Mucosa of rectum (tissue), 2 donors: ENCODE measurements around the gene SNX4.

ENCODE experiments used
- H3K27ac ChIP-seq, 2 donors: one replicate each; pipeline ENCODE4 v1.7.0; 2013; ENCODE audit warnings: inconsistent platforms in 2 of 2, low read depth in 2 of 2, low read length in 2 of 2
- H3K27me3 ChIP-seq, 2 donors: one replicate each; pipeline ENCODE4 v1.7.0; 2013; ENCODE audit warnings: low read length in 2 of 2; ENCODE audit not compliant: control insufficient read depth in 2 of 2, insufficient read depth in 2 of 2
- H3K36me3 ChIP-seq, 2 donors: one replicate each; pipeline ENCODE4 v1.7.0; 2013; ENCODE audit warnings: low read length in 2 of 2; ENCODE audit not compliant: control insufficient read depth in 2 of 2, insufficient read depth in 2 of 2
- H3K4me1 ChIP-seq, 2 donors: one replicate each; pipeline ENCODE4 v1.7.0; 2013; ENCODE audit warnings: low read length in 2 of 2, mild to moderate bottlenecking in 1 of 2; ENCODE audit not compliant: control insufficient read depth in 2 of 2, insufficient read depth in 2 of 2
- H3K4me3 ChIP-seq, 2 donors: one replicate each; pipeline ENCODE4 v1.7.0; 2013; ENCODE audit warnings: low read length in 2 of 2
- H3K9ac ChIP-seq, 2 donors: one replicate each; pipeline ENCODE4 v1.7.0; 2013; ENCODE audit warnings: low read length in 2 of 2, low read depth in 1 of 2, mild to moderate bottlenecking in 1 of 2
- H3K9me3 ChIP-seq, 2 donors: one replicate each; pipeline ENCODE4 v1.7.0; 2013; ENCODE audit warnings: low read length in 2 of 2; ENCODE audit not compliant: control insufficient read depth in 2 of 2
- donor health status: healthy.
- donor health status: Normal muscosa, but diverticular disease.

SNX4 gene

DNA sequence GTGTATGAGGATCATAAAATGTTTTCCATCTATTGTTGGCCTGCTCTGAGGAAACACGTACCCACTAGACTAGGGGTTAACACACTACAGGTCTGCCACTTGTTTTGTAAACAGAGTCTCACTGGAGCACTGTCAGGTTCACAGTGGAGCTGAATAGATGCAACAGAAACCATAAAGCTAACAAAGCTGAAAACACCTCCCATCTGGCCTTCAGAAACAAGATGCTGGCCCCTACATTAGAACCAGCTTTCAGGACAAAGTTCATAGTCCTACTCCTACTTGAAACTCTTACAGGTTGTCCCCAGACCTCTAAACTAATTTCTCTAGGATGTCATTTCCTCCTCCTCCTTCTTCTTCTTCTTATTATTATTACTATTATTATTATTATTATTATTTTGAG, 42.3 kb downstream of the SNX4 start:
- Histone ChIP-seq H3K27me3 (no peaks in the 10 kb centered on the region), H3K27ac (no peak overlapping the region), H3K9ac (no peak overlapping the region), H3K36me3 (peaks cover 17 to 23% of the 10 kb centered on the region in 2 donors), H3K9me3 (no peaks in the 10 kb centered on the region), H3K4me1 (no peaks in the 10 kb centered on the region), H3K4me3 (no peak overlapping the region)

DNA sequence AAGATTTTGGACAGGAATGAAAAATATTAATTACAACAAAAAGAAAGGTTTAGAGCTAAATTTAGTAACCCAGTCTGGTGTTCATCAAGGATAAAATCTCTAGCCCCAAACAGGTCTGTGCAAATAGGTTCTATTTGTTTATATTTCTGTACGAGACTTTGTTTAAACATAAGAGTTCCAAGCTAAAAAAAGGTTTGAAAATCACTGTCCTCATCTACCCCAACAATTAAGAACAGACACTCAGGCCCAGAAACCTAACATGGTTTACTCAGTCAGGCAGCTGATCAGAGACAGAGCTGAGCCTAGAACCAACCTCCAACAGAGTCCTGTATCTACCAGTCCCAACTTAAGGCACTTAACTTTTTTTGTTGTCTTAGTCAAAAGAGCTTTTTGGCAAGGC, 49.3 kb downstream of the SNX4 start:
- Histone ChIP-seq H3K4me1 (no peaks in the 10 kb centered on the region), H3K27me3 (no peaks in the 10 kb centered on the region), H3K4me3 (no peak overlapping the region), H3K9me3 (no peaks in the 10 kb centered on the region), H3K9ac (no peak overlapping the region), H3K36me3 (peaks cover 17 to 39% of the 10 kb centered on the region in 2 donors), H3K27ac (no peak overlapping the region)

DNA sequence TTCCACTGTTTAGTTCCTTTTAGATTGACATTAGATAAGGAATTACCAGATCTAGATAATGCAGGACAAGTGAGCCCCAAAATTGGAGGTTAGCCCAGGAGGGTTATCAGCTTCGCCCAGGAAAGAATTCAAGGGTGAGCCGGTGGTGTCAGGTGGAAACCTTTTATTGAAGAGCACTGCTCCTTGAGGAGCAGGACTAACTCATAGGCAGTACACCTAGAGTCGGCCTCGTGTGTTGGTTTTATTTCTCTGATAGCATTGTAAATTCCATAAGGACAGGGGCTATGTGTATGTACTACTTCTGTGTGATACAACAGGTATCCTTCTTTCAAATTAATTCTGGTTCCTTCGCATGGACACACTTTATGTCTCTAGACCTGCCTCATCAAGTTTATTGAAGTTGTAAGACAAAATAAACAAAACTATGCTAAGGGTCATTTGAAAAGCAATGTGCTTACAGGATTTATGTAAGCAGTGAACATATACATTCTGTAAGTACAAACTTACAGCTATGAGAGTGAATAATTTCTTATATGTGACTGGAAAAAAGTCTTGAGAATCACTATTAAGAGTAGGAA, 57.2 kb downstream of the SNX4 start:
- no peaks in the 10 kb centered on the region for H3K27me3 ChIP-seq
- no peaks in the 10 kb centered on the region for H3K9me3 ChIP-seq
- H3K9ac ChIP-seq, result no peak overlapping the region
- H3K27ac ChIP-seq, result peak overlapping the region; percentile 4 to 40
- peaks cover 11 to 30% of the 10 kb centered on the region in 2 donors for H3K36me3 ChIP-seq
- H3K4me1 ChIP-seq, result peaks cover 3 to 10% of the 10 kb centered on the region in 2 donors
- no peak overlapping the region for H3K4me3 ChIP-seq

DNA sequence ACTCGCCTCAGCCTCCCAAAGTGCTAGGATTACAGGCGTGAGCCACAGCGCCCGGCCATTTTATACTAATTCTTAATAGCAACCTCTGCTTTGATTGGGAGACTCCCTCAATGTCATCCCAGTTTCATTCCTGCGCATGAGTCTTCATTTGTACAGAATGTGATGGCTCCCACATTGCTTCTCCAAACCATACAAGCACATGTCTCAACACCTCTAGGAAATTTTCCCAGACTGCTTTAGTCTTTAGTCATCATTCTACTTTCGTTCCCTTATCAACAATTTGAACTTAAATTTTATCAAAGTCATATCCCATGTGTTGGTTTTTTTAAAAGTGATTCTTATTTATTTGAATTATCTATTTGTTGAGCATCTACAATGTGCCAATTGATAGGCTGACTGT, 58.1 kb downstream of the SNX4 start:
- H3K9ac ChIP-seq, result no peak overlapping the region
- H3K4me1 ChIP-seq, result peaks cover 3 to 10% of the 10 kb centered on the region in 2 donors
- H3K27me3 ChIP-seq, result no peaks in the 10 kb centered on the region
- no peak overlapping the region for H3K27ac ChIP-seq
- no peaks in the 10 kb centered on the region for H3K9me3 ChIP-seq
- H3K36me3 ChIP-seq, result peaks cover 14 to 29% of the 10 kb centered on the region in 2 donors
- H3K4me3 ChIP-seq, result no peak overlapping the region

DNA sequence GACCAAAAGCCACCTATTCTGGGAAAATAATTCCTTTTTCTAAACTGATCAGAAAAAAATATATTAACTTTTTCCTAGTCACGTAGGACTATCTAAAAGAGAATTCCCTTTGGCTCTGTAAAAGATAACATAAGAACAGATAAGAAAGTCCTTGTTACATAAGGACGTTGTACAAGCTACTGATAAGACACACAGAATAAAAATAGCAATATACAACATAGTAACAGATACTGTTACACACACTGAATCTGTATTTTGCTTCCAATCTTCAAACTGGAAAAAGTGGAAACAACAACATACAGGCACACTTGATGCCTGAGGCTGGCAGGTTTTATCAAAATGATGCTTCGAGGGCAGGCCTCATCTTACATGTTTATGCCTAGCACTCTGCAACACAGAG, 59.8 kb downstream of the SNX4 start:
- H3K4me1 ChIP-seq, result peaks cover 3 to 10% of the 10 kb centered on the region in 2 donors
- H3K27me3 ChIP-seq, result no peaks in the 10 kb centered on the region
- H3K9ac ChIP-seq, result no peak overlapping the region
- no peak overlapping the region for H3K4me3 ChIP-seq
- H3K36me3 ChIP-seq, result peaks cover 17 to 38% of the 10 kb centered on the region in 2 donors
- no peaks in the 10 kb centered on the region for H3K9me3 ChIP-seq
- H3K27ac ChIP-seq, result no peak overlapping the region

DNA sequence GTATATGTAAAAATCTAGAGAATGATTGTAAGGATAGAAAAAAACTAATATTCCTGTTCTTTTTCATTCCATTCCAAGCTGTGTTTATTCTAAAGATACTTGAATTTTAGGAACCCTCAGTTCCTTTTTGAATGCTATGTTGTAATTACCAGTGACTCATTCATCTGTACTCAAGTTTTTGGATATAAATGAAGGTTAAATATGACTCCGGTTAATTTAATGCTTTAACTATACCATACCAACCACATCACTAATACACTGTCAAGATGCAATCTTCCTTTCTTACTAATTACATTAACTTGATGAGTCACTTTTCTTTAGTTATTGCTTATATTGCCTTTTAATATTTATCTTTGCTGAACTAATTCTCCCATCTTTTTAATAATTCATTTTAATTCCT, 76.1 kb downstream of the SNX4 start:
- H3K27ac ChIP-seq, result no peak overlapping the region
- H3K36me3 ChIP-seq, result peaks cover 11 to 23% of the 10 kb centered on the region in 2 donors
- H3K9me3 ChIP-seq, result no peaks in the 10 kb centered on the region
- no peaks in the 10 kb centered on the region for H3K4me1 ChIP-seq
- no peak overlapping the region for H3K4me3 ChIP-seq
- H3K27me3 ChIP-seq, result no peaks in the 10 kb centered on the region
- H3K9ac ChIP-seq, result no peak overlapping the region

DNA sequence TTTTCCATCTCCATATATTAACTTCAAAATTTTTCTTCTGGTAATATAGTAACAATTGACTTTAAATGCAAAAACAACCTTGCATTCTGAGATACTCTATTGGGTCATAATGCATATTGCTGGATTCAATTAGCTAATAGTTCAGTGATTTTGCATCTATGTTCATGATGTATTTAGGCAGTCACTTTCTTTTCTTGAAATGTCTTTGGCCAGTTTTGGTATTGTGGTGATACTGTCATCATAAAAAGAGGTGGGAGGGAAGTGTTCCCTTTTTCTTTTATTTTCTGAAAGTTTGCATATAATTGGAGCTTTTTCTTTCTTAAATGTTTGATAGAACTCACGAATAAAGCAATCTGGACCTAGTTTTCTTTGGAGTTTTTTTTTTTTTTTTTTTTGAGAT, 77.5 kb downstream of the SNX4 start:
- no peaks in the 10 kb centered on the region for H3K9me3 ChIP-seq
- peaks cover 0 to 4% of the 10 kb centered on the region in 2 donors for H3K4me1 ChIP-seq
- no peak overlapping the region for H3K9ac ChIP-seq
- H3K4me3 ChIP-seq, result no peak overlapping the region
- H3K27me3 ChIP-seq, result no peaks in the 10 kb centered on the region
- H3K27ac ChIP-seq, result no peak overlapping the region
- H3K36me3 ChIP-seq, result peaks cover 11 to 15% of the 10 kb centered on the region in 2 donors

DNA sequence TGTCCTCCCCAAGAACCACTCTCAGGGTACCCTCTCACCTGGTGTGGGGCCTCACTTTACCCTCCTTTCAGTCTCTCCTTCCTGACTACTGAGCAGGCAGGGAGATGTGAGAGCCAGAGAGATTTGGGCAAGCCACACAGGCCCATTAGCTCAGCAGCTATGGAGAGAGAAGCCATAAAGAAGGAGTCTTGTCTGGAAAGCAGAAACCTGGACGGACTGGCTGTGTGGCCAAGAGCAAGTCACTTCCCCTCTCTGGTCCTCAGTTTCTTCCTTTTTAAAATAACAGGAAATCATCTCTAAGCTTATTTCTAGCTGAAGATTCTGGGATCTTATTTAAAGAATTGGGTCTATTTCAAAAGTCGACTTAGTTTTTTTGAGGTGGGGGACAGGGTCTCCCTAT, 79.0 kb downstream of the SNX4 start:
- H3K9ac ChIP-seq, result no peak overlapping the region
- H3K27ac ChIP-seq, result no peak overlapping the region
- peaks cover 0 to 4% of the 10 kb centered on the region in 2 donors for H3K4me1 ChIP-seq
- H3K4me3 ChIP-seq, result no peak overlapping the region
- no peaks in the 10 kb centered on the region for H3K9me3 ChIP-seq
- no peaks in the 10 kb centered on the region for H3K27me3 ChIP-seq
- peaks cover 0 to 6% of the 10 kb centered on the region in 2 donors for H3K36me3 ChIP-seq

DNA sequence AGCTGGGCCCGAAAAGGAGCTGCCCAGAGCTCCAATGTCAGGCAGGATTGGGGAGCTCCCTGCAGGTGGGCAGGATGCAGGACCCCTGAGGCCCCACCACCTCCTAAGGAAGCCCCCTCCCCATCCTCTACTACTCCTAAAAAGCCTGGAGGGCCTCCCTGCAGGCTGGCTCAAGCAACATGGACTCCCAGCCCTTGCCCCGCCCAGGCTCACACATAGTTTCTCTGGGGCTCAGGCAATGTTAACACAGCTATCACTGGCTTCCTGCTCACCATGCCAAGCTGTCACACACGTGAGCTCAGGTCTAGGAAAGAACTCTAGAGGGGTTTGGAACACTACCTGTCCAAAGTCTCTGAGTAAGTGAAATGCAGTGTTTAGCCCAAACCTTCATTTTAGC, 79.4 kb downstream of the SNX4 start:
- H3K27ac ChIP-seq, result no peak overlapping the region

DNA sequence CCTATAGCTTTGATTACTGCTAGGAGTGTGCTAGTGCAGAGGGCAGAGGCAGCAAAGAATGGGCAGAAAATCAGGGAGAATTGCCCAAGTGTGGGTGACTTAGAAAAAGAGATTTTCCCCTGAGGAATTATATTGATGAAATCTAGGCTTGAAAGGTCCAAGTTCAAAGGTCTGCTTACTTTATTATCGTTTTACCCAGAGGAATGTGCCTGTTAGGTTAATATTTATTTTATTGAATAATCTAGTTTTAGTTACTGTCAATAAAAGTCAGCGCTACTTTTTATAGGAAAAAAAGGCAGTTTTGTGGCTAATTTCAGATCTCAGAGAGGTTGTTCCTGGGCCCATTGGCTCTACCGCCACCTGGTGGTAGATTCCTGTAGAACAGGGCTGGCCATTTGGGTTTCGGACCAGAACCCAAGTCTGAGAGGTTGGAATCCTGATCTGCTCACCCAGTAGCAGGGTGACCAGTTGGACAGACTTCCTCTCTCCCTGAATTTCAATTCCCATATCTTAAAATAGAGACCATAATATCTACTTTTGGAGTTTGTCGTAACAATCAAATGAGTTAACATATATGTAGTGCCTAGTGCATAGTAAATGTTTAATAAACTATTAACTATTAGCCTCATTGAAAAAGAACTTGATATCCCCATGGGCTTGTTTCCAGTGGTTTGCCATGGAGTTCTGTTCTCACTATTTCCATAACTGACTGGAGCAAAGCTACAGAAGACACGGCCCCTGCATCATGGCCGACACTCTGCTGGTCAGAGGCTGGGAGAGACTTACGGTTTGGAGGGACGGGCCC, 82.2 kb downstream of the SNX4 start:
- Histone ChIP-seq H3K4me3 (no peak overlapping the region), H3K9me3 (no peaks in the 10 kb centered on the region), H3K27me3 (no peaks in the 10 kb centered on the region), H3K27ac (no peak overlapping the region), H3K4me1 (peaks cover 0 to 4% of the 10 kb centered on the region in 2 donors), H3K9ac (no peak overlapping the region), H3K36me3 (peaks cover 0 to 3% of the 10 kb centered on the region in 2 donors)

More for the DNA sequence above, 79.4 kb downstream of the SNX4 start:
- Histone ChIP-seq H3K9ac (no peak overlapping the region), H3K9me3 (no peaks in the 10 kb centered on the region), H3K4me1 (peaks cover 0 to 4% of the 10 kb centered on the region in 2 donors), H3K27me3 (no peaks in the 10 kb centered on the region), H3K36me3 (peaks cover 0 to 6% of the 10 kb centered on the region in 2 donors), H3K4me3 (no peak overlapping the region)
